SK-N-DZ (cell line): ENCODE measurements around the gene IFNL3.
"Not testable (repeated sequence)": the region's sequence is repeated elsewhere in the genome, so short reads cannot be mapped to it uniquely, and the experiment has no call there.

Experiments used
- DNase-seq: peaks from one replicate; pipeline ENCODE4 v3.0.0-alpha.2; 2015; ENCODE audit warnings: low spot score

Gene IFNL3

GRCh38 chr19:39253374-39254149, 8.8 kb upstream of the IFNL3 start:
- no peak for DNase-seq

- DNase-seq: no peak
Measured at GRCh38 chr19:39252458-39252857, 7.7 kb upstream of the IFNL3 start.

- DNase-seq: no peak
Measured at GRCh38 chr19:39251846-39252245, 7.0 kb upstream of the IFNL3 start.

GRCh38 chr19:39251081-39251480, 6.3 kb upstream of the IFNL3 start:
- no peak for DNase-seq

GRCh38 chr19:39248806-39249205, 4.0 kb upstream of the IFNL3 start, which contains the start of gene IFNL4:
Gene IFNL4 (minus strand): TSS chr19:39248856.
- no peak for DNase-seq

- DNase-seq: no peak
Measured at GRCh38 chr19:39247701-39248664, 3.2 kb upstream of the IFNL3 start.

- DNase-seq: peak; percentile 68
Measured at GRCh38 chr19:39246951-39247669, 2.3 kb upstream of the IFNL3 start.

GRCh38 chr19:39245166-39245565, 360 bp upstream of the IFNL3 start:
- not testable (repeated sequence) for DNase-seq

GRCh38 chr19:39243741-39244140, 1.1 kb downstream of the IFNL3 start:
- DNase-seq: not testable (repeated sequence)

GRCh38 chr19:39240421-39240820, 4.4 kb downstream of the IFNL3 start:
- DNase-seq: no peak

GRCh38 chr19:39238944-39239343, 5.9 kb downstream of the IFNL3 start:
- no peak for DNase-seq

- no peak for DNase-seq
Measured at GRCh38 chr19:39238209-39238608, 6.6 kb downstream of the IFNL3 start.

- no peak for DNase-seq
Measured at GRCh38 chr19:39237200-39238184, 7.3 kb downstream of the IFNL3 start.

- DNase-seq: no peak
Measured at GRCh38 chr19:39236527-39236926, 8.3 kb downstream of the IFNL3 start.

GRCh38 chr19:39232708-39233107, 12.1 kb downstream of the IFNL3 start:
- no peak for DNase-seq

- no peak for DNase-seq
Measured at GRCh38 chr19:39230096-39230764, 14.6 kb downstream of the IFNL3 start.

GRCh38 chr19:39224910-39225309, 19.9 kb downstream of the IFNL3 start:
- DNase-seq: no peak

- DNase-seq: no peak
Measured at GRCh38 chr19:39223703-39224279, 21.0 kb downstream of the IFNL3 start.

GRCh38 chr19:39219108-39219507, 25.7 kb downstream of the IFNL3 start:
- not testable (repeated sequence) for DNase-seq
